GM11168 (cell line): ENCODE results near the gene TNK1.

ENCODE experiments used
- in situ Hi-C: fragments of 300-500 bp; cut with MboI; formaldehyde crosslinking; loops from one replicate; pipeline ENCODE4 v1.12.0; 2022; ENCODE audit warnings: low sequenced_read_pairs; ENCODE audit not compliant: unreplicated experiment

The TNK1 gene

GRCh38 chr17:7408252-7408727 lies 27.4 kb downstream of the TNK1 start:
- in situ Hi-C loops, result no loop called here

- in situ Hi-C loops, result no loop called here
Observed at GRCh38 chr17:7408863-7409262, 28.0 kb downstream of the TNK1 start.

GRCh38 chr17:7409716-7410115 lies 28.8 kb downstream of the TNK1 start:
- in situ Hi-C loops, result no loop called here

- in situ Hi-C loops, result no loop called here
Observed at GRCh38 chr17:7410634-7411426, 29.9 kb downstream of the TNK1 start.

GRCh38 chr17:7411427-7411750 lies 30.5 kb downstream of the TNK1 start:
- in situ Hi-C loops, result no loop called here

- in situ Hi-C loops, result no loop called here
Observed at GRCh38 chr17:7413346-7413985, 32.6 kb downstream of the TNK1 start.

GRCh38 chr17:7414837-7415236 lies 33.9 kb downstream of the TNK1 start:
- in situ Hi-C loops, result no loop called here

- in situ Hi-C loops, result no loop called here
Observed at GRCh38 chr17:7415784-7416183, 34.9 kb downstream of the TNK1 start.

- in situ Hi-C loops, result no loop called here
Observed at GRCh38 chr17:7416323-7416722, 35.4 kb downstream of the TNK1 start.

- in situ Hi-C loops, result no loop called here
Observed at GRCh38 chr17:7417056-7417655, 36.3 kb downstream of the TNK1 start.

- in situ Hi-C loops, result no loop called here
Observed at GRCh38 chr17:7418472-7419152, 37.7 kb downstream of the TNK1 start.

GRCh38 chr17:7419819-7420610 lies 39.1 kb downstream of the TNK1 start, which contains the start of gene SPEM1:
Gene SPEM1, plus strand, starts transcription at chr17:7420324. Its CDS starts 61 bp downstream, at chr17:7420385.
- in situ Hi-C loops, result no loop called here

- in situ Hi-C loops, result no loop called here
Observed at GRCh38 chr17:7421186-7421585, 40.3 kb downstream of the TNK1 start.

- in situ Hi-C loops, result no loop called here
Observed at GRCh38 chr17:7423679-7424078, 42.8 kb downstream of the TNK1 start.

- in situ Hi-C loops, result no loop called here
Observed at GRCh38 chr17:7425316-7425715, 44.4 kb downstream of the TNK1 start, which contains the start of gene SPEM2. Gene SPEM2, plus strand, starts transcription at chr17:7425616. Its CDS starts 73 bp downstream, at chr17:7425689.

GRCh38 chr17:7425756-7426155 lies 44.9 kb downstream of the TNK1 start:
- in situ Hi-C loops, result no loop called here

GRCh38 chr17:7426203-7426863 lies 45.4 kb downstream of the TNK1 start:
- in situ Hi-C loops, result no loop called here

- in situ Hi-C loops, result no loop called here
Observed at GRCh38 chr17:7426896-7427489, 46.1 kb downstream of the TNK1 start.

- in situ Hi-C loops, result no loop called here
Observed at GRCh38 chr17:7427549-7427948, 46.7 kb downstream of the TNK1 start.
